Right lobe of liver (tissue), 4 donors: ENCODE data around the gene COL21A1.
"Not testable (repeated sequence)": the region's sequence is repeated elsewhere in the genome, so short reads cannot be mapped to it uniquely, and the experiment has no call there.

Source experiments
- POLR2A ChIP-seq: fragments of 450-650 bp; IDR thresholded peaks from one replicate; pipeline ENCODE4 v1.6.1; 2017; ENCODE audit warnings: antibody characterized with exemption, mild to moderate bottlenecking
- TF ChIP-seq, protein P1 (sequence below), 4 donors: fragments of 200-600 bp in 3 of 4; fragments of 450-650 bp in 1 of 4; IDR thresholded peaks; one replicate each; pipeline versions ENCODE4 v1.5.1 to v1.8.0; 2016 to 2022; ENCODE audit warnings: antibody characterized with exemption in 4 of 4, mild to moderate bottlenecking in 2 of 4
- donor health status: DM: no; HTN: no; CAD: no.
- donor health status: DM: no; HTN: no; CAD: no.
- donor health status: DM: no; HTN: yes; CAD: no.

DNA sequence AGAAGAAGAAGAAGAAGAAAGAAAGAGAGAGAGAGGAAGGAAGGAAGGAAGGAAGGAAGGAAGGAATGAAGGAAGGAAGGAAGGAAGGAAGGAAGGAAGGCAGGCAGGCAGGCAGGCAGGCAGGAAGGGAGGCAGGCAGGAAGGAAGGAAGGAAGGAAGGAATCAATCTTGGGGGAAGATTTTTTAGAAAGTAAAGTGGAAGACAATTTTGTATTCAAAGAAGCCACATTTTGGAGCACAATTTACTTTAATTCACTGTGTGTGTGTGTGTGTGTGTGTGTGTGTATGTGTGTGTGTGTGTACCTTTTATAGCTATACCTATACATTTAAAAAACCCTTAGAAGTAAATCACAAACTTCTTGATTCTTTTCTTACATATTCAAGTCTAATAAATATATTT, 13.2 kb upstream of the COL21A1 start:
- TF ChIP-seq, protein P1, sequence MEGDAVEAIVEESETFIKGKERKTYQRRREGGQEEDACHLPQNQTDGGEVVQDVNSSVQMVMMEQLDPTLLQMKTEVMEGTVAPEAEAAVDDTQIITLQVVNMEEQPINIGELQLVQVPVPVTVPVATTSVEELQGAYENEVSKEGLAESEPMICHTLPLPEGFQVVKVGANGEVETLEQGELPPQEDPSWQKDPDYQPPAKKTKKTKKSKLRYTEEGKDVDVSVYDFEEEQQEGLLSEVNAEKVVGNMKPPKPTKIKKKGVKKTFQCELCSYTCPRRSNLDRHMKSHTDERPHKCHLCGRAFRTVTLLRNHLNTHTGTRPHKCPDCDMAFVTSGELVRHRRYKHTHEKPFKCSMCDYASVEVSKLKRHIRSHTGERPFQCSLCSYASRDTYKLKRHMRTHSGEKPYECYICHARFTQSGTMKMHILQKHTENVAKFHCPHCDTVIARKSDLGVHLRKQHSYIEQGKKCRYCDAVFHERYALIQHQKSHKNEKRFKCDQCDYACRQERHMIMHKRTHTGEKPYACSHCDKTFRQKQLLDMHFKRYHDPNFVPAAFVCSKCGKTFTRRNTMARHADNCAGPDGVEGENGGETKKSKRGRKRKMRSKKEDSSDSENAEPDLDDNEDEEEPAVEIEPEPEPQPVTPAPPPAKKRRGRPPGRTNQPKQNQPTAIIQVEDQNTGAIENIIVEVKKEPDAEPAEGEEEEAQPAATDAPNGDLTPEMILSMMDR (IDR thresholded peaks at IDR 0.05): not testable (repeated sequence)
- not testable (repeated sequence) for TF ChIP-seq POLR2A
